Heart right ventricle (tissue), 16 donors: ENCODE measurements around the gene ZNF385C. TPM values are rescaled to one million over a fixed set of nuclear protein-coding genes. Genes with fewer than 3 reads are reported as not detected.
A peak's percentile ranks its signal among the peaks of the same experiment; 100 is the strongest.
"Not testable (repeated sequence)": the region's sequence is repeated elsewhere in the genome, so short reads cannot be mapped to it uniquely, and the experiment has no call there.

ENCODE experiments used
- ATAC-seq, 8 donors: fragments of 200-7000 bp; cut with Tn5 transposase; one replicate each; pipeline ENCODE4 v1.9.1; 2020; ENCODE audit warnings: mild to moderate bottlenecking in 8 of 8, moderate library complexity in 8 of 8, moderate number of reproducible peaks in 1 of 8
- DNase-seq, 2 donors: peaks; one replicate each; pipeline ENCODE4 v3.0.0-alpha.2; 2020
- H3K27ac ChIP-seq, 10 donors: fragments of 200-600 bp; sonication (generic) in 2 of 10; one replicate each; pipeline versions ENCODE4 v1.5.0 to v1.8.0; 2020 to 2022; ENCODE audit warnings: mild to moderate bottlenecking in 3 of 10
- H3K27me3 ChIP-seq, 7 donors: fragments of 200-600 bp; one replicate each; pipeline ENCODE4 v1.8.0; 2021 to 2022; ENCODE audit warnings: mild to moderate bottlenecking in 2 of 7
- H3K36me3 ChIP-seq, 9 donors: fragments of 200-600 bp; sonication (generic) in 1 of 9; one replicate each; pipeline versions ENCODE4 v1.5.0 to v1.8.0; 2020 to 2022; ENCODE audit warnings: mild to moderate bottlenecking in 2 of 9
- H3K4me1 ChIP-seq, 9 donors: fragments of 200-600 bp; sonication (generic) in 1 of 9; one replicate each; pipeline versions ENCODE4 v1.5.0 to v1.8.0; 2020 to 2022; ENCODE audit warnings: mild to moderate bottlenecking in 4 of 9
- H3K4me3 ChIP-seq, 10 donors: fragments of 200-600 bp; sonication (generic) in 2 of 10; one replicate each; pipeline versions ENCODE4 v1.5.0 to v1.8.0; 2020 to 2022; ENCODE audit warnings: mild to moderate bottlenecking in 7 of 10, moderate library complexity in 2 of 10
- H3K9me3 ChIP-seq, 11 donors: fragments of 200-600 bp in 10 of 11; sonication (generic) in 2 of 11; one replicate each; pipeline versions ENCODE4 v1.5.0 to v1.8.0; 2013 to 2022; ENCODE audit warnings: mild to moderate bottlenecking in 2 of 11, control low read depth in 1 of 11, moderate library complexity in 1 of 11
- CTCF ChIP-seq, 9 donors: fragments of 200-600 bp; sonication (generic) in 2 of 9; IDR thresholded peaks; one replicate each; pipeline versions ENCODE4 v1.5.0 to v1.8.0; 2021 to 2022; ENCODE audit warnings: antibody characterized with exemption in 9 of 9, mild to moderate bottlenecking in 5 of 9, moderate library complexity in 1 of 9
- WGBS, 2 donors: extraction: QIAGEN DNeasy Blood & Tissue Kit; methylation state at CpG; one replicate each; pipeline ENCODE4 v1.1.7; 2013; ENCODE audit warnings: inconsistent platforms in 1 of 2; 5-methylcytosine and 5-hydroxymethylcytosine counted together
- intact Hi-C, 10 donors: fragments of 100-400 bp; cut with DNase I; formaldehyde crosslinking; loops; one replicate each; pipeline versions ENCODE4 v1.11.1 to v1.14.2; 2022
- polyA plus RNA-seq, 2 donors: library from polyadenylated mRNA; stranded (reverse); fragments of 200-250 nt; gene quantifications; one replicate each; pipeline ENCODE4 v1.2.3, GENCODE V29; 2013
- total RNA-seq, 10 donors: library from RNA; stranded (reverse); fragmentation: NEBNext Ultra II Directional in 3 of 10; extraction: Animal tissue kit (Norgen Biotek cat#: 25700) in 3 of 10; gene quantifications; one replicate each; pipeline versions ENCODE4 v1.2.1 to v1.2.4, GENCODE V29; 2021 to 2023
- donor health status: Arrhythmogenic right ventricular cardiomyopathy.
- donor health status: ischemic (EF 13 %, LVEDD 7.1; RV severe dilation, severe dysfunction).
- donor health status: healthy with polysubstance abuse.
- donor health status: DM: no; HTN: yes; CAD: no.
- donor health status: DM: no; HTN: no; CAD: no.
- donor health status: ischemic (EF 25% LVEDD 6.9; RV normal size, moderate dysfunction).
- donor health status: ischemic (EF 25% LVEDD 5.7; RV mildly dilated, moderate dysfunction).
- donor health status: healthy.
- donor health status: DM: yes; HTN: yes; CAD: no.
- donor health status: Ischemic cardiomyopathy.
- donor health status: ischemic (EF 35%, LVEDD 5.7; RV mildly dilated, moderate dysfunction).
- donor health status: nonischemic (EF 11% LVEDD 7.7; RV severe dilation, severe dysfunction).
- donor health status: DM: yes; HTN: yes; CAD: no.
- donor health status: PGD.
- donor health status: ischemic (EF 29% LVEDD 5.4; RV normal size, mild dysfunction).
- donor health status: nonischemic (EF 23%, LVEDD 6.1; RV moderate dilation, normal function).

The ZNF385C gene
- total and polyA plus RNA-seq, 12 donors, result 0.09 to 0.56 (median 0.24) TPM; not detected in 1

- Histone ChIP-seq H3K27me3 (peaks cover 0 to 13% (median 0%) of the 10 kb centered on the region in 7 donors), H3K9me3 (no peaks in the 10 kb centered on the region), H3K4me1 (peaks cover 12 to 51% (median 30%) of the 10 kb centered on the region in 9 donors), H3K27ac (peak overlapping the region in 9 of 10 donors; percentile 41 to 88 (median 71)), H3K4me3 (no peak overlapping the region), H3K36me3 (peaks cover 0 to 37% (median 25%) of the 10 kb centered on the region in 9 donors)
- DNase-seq (peak in 1 of 2 donors; percentile 38), ATAC-seq (no peak)
- no peak for TF ChIP-seq CTCF (IDR thresholded peaks at IDR 0.05)
- 78 to 85% methylated on average over 15 of the region's 15 CpGs for WGBS, 2 donors
- intact Hi-C loops, result loop anchor here in 5 of 10 donors (2.0 to 10.0 kb wide), 6 partner anchors 56 to 161 kb away; partner anchors contain the start of genes CNP (in 1 of the 5), HCRT (in 1 of the 5) and KCNH4 (in 1 of the 5)
Observed at GRCh38 chr17:42023524-42024349, 74.5 kb downstream of the ZNF385C start.

- H3K4me3 ChIP-seq, result peak overlapping the region; percentile 73 to 98 (median 92)
- not testable (repeated sequence) for H3K27me3 ChIP-seq, DNase-seq, ATAC-seq, H3K9me3 ChIP-seq
- 68 to 77% methylated on average over 8 of the region's 8 CpGs for WGBS, 2 donors
- intact Hi-C loops, result loop anchor here in 3 of 10 donors (5.0 to 10.0 kb wide), 4 partner anchors 54 to 164 kb away; partner anchors contain the start of genes CNP (in 1 of the 3), HCRT (in 1 of the 3) and KCNH4 (in 1 of the 3)
- peaks cover 0 to 37% (median 25%) of the 10 kb centered on the region in 9 donors for H3K36me3 ChIP-seq
- H3K4me1 ChIP-seq, result peaks cover 12 to 65% (median 45%) of the 10 kb centered on the region in 9 donors
- H3K27ac ChIP-seq, result peak overlapping the region in 6 of 10 donors; percentile 84 to 96 (median 91)
Observed at GRCh38 chr17:42020845-42021244, 77.4 kb downstream of the ZNF385C start.

DNA sequence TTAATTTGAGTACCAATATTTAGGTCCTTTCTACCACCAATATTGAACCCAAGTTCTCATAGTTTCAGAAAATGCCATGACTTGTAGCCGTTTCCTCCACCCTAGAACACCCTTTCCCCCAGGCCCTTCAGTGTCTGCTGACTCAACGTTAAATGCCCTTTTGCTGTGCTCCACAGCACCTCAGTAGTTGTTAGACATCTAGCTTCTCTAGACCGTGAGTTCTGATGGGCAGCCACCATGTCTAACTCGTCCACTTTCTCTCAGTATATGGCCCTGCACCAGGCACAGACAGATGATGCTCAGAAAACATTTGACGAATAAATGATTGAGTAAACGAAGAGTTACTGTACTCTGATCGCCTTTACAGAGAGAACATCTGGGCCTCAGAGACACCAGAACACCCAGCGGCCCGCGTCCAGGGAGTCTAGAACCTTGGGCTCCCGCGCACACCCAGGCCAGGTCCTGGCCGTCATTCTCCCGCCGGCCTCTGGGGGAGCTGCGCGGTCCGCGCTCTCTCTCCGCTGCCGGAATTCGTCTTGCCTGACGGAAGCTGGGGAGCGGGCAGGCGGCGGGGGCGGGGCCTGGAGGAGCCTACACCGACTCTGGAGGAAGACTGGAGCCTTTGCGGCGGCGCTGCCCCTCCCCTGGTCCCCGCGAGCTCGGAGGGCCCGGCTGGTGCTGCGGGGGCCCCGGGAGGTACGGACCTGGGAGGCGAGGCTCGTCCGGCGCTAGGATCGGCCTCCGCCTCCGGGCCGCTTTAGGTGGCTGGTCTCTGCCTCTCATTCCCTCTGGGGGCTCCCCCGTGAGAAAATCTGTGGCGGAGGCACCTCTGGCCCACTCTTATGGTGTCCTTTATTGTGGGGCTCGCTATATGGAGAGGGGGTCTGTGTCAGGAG lies 78.5 kb downstream of the ZNF385C start, which contains the start of gene NKIRAS2:
NKIRAS2 (plus strand) TSS at position 582 of the 896 bp plus-strand sequence. CDS start 1,488 bp downstream, outside the sequence.
- no peaks in the 10 kb centered on the region for H3K27me3 ChIP-seq

More for the DNA sequence above, 78.5 kb downstream of the ZNF385C start, which contains the start of gene NKIRAS2:
- Histone ChIP-seq H3K9me3 (no peaks in the 10 kb centered on the region), H3K4me1 (peaks cover 7 to 65% (median 49%) of the 10 kb centered on the region in 9 donors), H3K36me3 (peaks cover 0 to 37% (median 25%) of the 10 kb centered on the region in 9 donors), H3K4me3 (peak within 1 kb of the TSS; percentile 73 to 98 (median 92)), H3K27ac (peak within 1 kb of the TSS; percentile 52 to 96 (median 90))
- ATAC-seq (peak; percentile 76 to 84 (median 80)), DNase-seq (peak; percentile 94 to 95)
- WGBS, 2 donors, result 7 to 8% methylated on average over 48 of the region's 49 CpGs
- peak; percentile 84 to 98 (median 96) for TF ChIP-seq CTCF (IDR thresholded peaks at IDR 0.05)
- intact Hi-C loops, result loop anchor here in 8 of 10 donors (5.0 to 10.0 kb wide), 5 partner anchors 47 to 165 kb away; partner anchors contain the start of genes CNP (in 5 of the 8), HCRT (in 1 of the 8) and KCNH4 (in 1 of the 8)
